Uterine smooth muscle cell (primary cell): Measurements from ENCODE around the gene TMEM35B. TPM values are rescaled to one million over a fixed set of nuclear protein-coding genes. Genes with fewer than 3 reads are reported as not detected.

Experiments used
- total RNA-seq: library from RNA; depleted of rRNA; stranded (reverse); fragments of >200 nt; gene quantifications from 2 replicates; pipeline ENCODE4 v1.2.3, GENCODE V29; 2014

Gene TMEM35B
- 25.3 and 33.9 TPM in 2 replicates for total RNA-seq

DNA sequence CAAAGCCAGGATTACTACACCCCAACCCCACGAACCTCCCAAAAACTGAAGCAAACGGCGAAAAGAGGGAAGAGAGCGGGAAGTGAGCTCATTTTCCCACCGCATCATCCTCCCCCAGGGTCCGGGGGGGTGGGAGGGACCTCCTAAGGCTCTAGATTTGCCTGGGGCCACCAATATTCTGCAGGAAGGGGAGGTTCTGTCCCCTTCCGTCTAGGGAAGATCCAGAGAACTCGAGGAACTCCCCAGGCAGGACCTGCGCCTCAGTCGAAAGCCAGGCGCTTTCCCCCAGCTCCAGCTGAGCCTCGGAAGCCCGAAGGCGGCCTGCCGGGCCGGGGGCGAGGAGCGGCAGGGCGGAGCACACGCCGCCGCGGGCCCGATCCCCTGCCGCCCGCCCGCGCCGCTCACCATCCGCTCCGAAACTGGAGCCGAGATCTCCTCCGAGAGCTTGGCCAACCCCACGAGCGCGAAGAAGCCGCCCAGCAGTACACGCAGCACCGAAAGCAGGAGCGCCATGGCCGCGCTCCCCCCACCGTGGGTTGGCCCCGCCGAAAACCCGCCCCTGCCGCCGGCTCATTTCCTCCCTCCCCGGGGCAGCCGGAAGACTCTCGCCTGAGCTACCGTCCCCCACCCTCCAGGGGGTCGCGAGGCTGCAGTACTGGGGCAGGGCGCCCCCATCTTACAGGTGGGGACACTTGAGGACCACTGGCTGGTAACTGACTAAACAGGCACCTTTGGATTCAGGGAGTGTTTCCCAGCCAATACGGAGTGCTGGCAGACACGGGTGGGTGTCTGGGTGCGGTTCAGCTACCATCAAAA lies at the start of gene TMEM35B:
Gene TMEM35B, minus strand, starts transcription at position 555 of the 816 bp plus-strand sequence. Its CDS starts 42 bp downstream, at position 513.

Other genes with a start within 250 kb of the TMEM35B start
- gene GJB5, start 230.3 kb downstream of the TMEM35B start, total RNA-seq, result not detected in 2 replicates
- not detected in 2 replicates for gene GJB4, start 225.6 kb downstream of the TMEM35B start, total RNA-seq
- under 0.01 TPM in 1 of 2 replicates, not detected in the other for gene GJB3, start 204.1 kb downstream of the TMEM35B start, total RNA-seq
- not detected in 2 replicates for gene GJA4, start 192.3 kb downstream of the TMEM35B start, total RNA-seq
- 23.5 and 41.2 TPM in 2 replicates for gene SMIM12, start 125.6 kb downstream of the TMEM35B start, total RNA-seq
- gene DLGAP3, start 55.7 kb downstream of the TMEM35B start, total RNA-seq, result under 0.01 TPM in 1 of 2 replicates, not detected in the other
- gene ZMYM6, start 46.6 kb upstream of the TMEM35B start, total RNA-seq, result 14.3 and 22.4 TPM in 2 replicates
- 25.6 and 26.7 TPM in 2 replicates for gene ZMYM1, start 94.0 kb upstream of the TMEM35B start, total RNA-seq
- gene SFPQ, start 207.8 kb upstream of the TMEM35B start, total RNA-seq, result 214 and 311 TPM in 2 replicates